PC-9 (cell line): Measurements from ENCODE around the gene SPDYC. TPM values are rescaled to one million over a fixed set of nuclear protein-coding genes. Genes with fewer than 3 reads are reported as not detected.
A peak's percentile ranks its signal among the peaks of the same experiment; 100 is the strongest.

Source experiments
- BruUV-seq: library from RNA; stranded (reverse); fragments of 400-500 nt; replicated peaks from 2 replicates; lab custom pipeline; 2021; lab: Mats Ljungman, UMichigan
- CTCF ChIA-PET: fragments of 300-600 bp; sonication (Branson Sonifier 250); formaldehyde crosslinking; loops from one replicate; lab custom pipeline; 2022; ENCODE audit warnings: antibody characterized with exemption; lab: Charles Lee
- POLR2A ChIA-PET: fragments of 300-600 bp; sonication (Branson Sonifier 250); formaldehyde crosslinking; loops from one replicate; lab custom pipeline; 2022; ENCODE audit warnings: antibody characterized with exemption; ENCODE audit not compliant: unreplicated experiment; lab: Charles Lee
- DNase-seq, 2 experiments: peaks; one replicate each; pipeline versions ENCODE4 v3.0.0 to v3.0.0-alpha.2; 2015 to 2022; ENCODE audit warnings: mixed read lengths in 1 of 2
- H2AFZ ChIP-seq: fragments of 200-600 bp; sonication (generic); 2 replicates; pipeline ENCODE4 v1.8.1; 2017; ENCODE audit warnings: antibody characterized with exemption
- H3F3A ChIP-seq: fragments of 200-600 bp; sonication (generic); 2 replicates; pipeline ENCODE4 v1.8.1; 2017; ENCODE audit warnings: antibody characterized with exemption, mild to moderate bottlenecking, low read depth; ENCODE audit not compliant: insufficient read depth
- H3K27ac ChIP-seq: fragments of 200-600 bp; sonication (generic); 2 replicates; pipeline ENCODE4 v1.6.1; 2016; ENCODE audit warnings: mixed run types
- H3K27me3 ChIP-seq: fragments of 200-600 bp; sonication (generic); 2 replicates; pipeline ENCODE4 v1.6.1; 2016; ENCODE audit warnings: low read depth, mixed run types; ENCODE audit not compliant: insufficient read depth
- H3K36me3 ChIP-seq: fragments of 200-600 bp; sonication (generic); 2 replicates; pipeline ENCODE4 v1.6.1; 2016; ENCODE audit warnings: low read depth, mixed run types
- H3K4me1 ChIP-seq: fragments of 200-600 bp; sonication (generic); replicated peaks from 2 replicates; pipeline ENCODE4 v1.6.1; 2016; ENCODE audit warnings: mixed run types; ENCODE audit not compliant: insufficient read depth
- H3K4me2 ChIP-seq: fragments of 200-600 bp; sonication (generic); 2 replicates; pipeline ENCODE4 v1.6.1; 2017; ENCODE audit warnings: mixed run types
- H3K4me3 ChIP-seq: fragments of 200-600 bp; sonication (generic); 2 replicates; pipeline ENCODE4 v1.6.1; 2016; ENCODE audit warnings: mixed run types
- H3K79me2 ChIP-seq: fragments of 200-600 bp; sonication (generic); 2 replicates; pipeline ENCODE4 v1.6.1; 2017; ENCODE audit warnings: low read depth, mixed run types
- H3K9me2 ChIP-seq: fragments of 200-600 bp; sonication (generic); 2 replicates; pipeline ENCODE4 v1.8.1; 2017; ENCODE audit warnings: mild to moderate bottlenecking; ENCODE audit not compliant: insufficient read depth
- H3K9me3 ChIP-seq: fragments of 200-600 bp; sonication (generic); 2 replicates; pipeline ENCODE4 v1.8.1; 2016; ENCODE audit warnings: low read depth; ENCODE audit not compliant: insufficient read depth
- H4K20me1 ChIP-seq: fragments of 200-600 bp; sonication (generic); 2 replicates; pipeline ENCODE4 v1.8.1; 2017; ENCODE audit not compliant: insufficient read depth
- CTCF ChIP-seq: fragments of 200-600 bp; sonication (generic); conservative IDR thresholded peaks from 2 replicates; pipeline ENCODE4 v1.6.1; 2017; ENCODE audit warnings: mixed run types, antibody characterized with exemption, mild to moderate bottlenecking, moderate library complexity
- EZH2 ChIP-seq: fragments of 200-600 bp; sonication (generic); IDR thresholded peaks from 2 replicates; pipeline ENCODE4 v1.8.0; 2017; ENCODE audit warnings: antibody characterized with exemption, low read depth
- intact Hi-C: fragments of 100-400 bp; cut with micrococcal nuclease; formaldehyde crosslinking; loops from one replicate; pipeline ENCODE4 v1.10.0; 2022; ENCODE audit not compliant: unreplicated experiment
- total RNA-seq: library from RNA; stranded (reverse); gene quantifications from 2 replicates; pipeline ENCODE4 v1.2.3, GENCODE V29; 2021

The SPDYC gene
- total RNA-seq, 1 experiment from 2014 or later: not detected

GRCh38 chr11:65180877-65181568 is 11.0 kb downstream of the SPDYC start:
- BruUV-seq: no TSS peak
- Histone ChIP-seq H3K9me2 (no peaks in the 10 kb centered on the region), H3K27me3 (no peaks in the 10 kb centered on the region), H3K4me3 (peak overlapping the region; percentile 97), H4K20me1 (peaks cover 15% of the 10 kb centered on the region), H3F3A (peaks cover 51% of the 10 kb centered on the region), H3K4me2 (peak overlapping the region; percentile 86), H3K36me3 (peaks cover 16% of the 10 kb centered on the region), H3K27ac (peak overlapping the region; percentile 44), H3K9me3 (no peaks in the 10 kb centered on the region), H2AFZ (peak overlapping the region; percentile 82), H3K4me1 (peaks cover 32% of the 10 kb centered on the region), H3K79me2 (peaks cover 60% of the 10 kb centered on the region)
- DNase-seq: peak; percentile 70 to 84
- ChIA-PET CTCF (interaction anchor here (0.7 to 1.6 kb wide), 4 partner anchors 46 to 81 kb away, joined by 3 to 5 read pairs (median 4); partner anchors contain the start of gene POLA2), POLR2A (interaction anchor here (0.6 to 2.6 kb wide), 5 partner anchors 46 to 136 kb away, joined by 4 to 25 read pairs (median 10); partner anchors contain the start of genes FAU and MRPL49)
- intact Hi-C loops: loop anchor here (1.0 to 5.0 kb wide), 5 partner anchors 28 to 339 kb away; partner anchors contain the start of genes ARL2, CDC42BPG and SNX15
- TF ChIP-seq CTCF (peak; percentile 77), EZH2 (no peak)

GRCh38 chr11:65181569-65182257 is 11.7 kb downstream of the SPDYC start, which contains the start of gene CAPN1:
Gene CAPN1 (plus strand): TSS chr11:65181928. CDS start chr11:65182702, 774 bp downstream.
- Histone ChIP-seq H3K79me2 (peaks cover 67% of the 10 kb centered on the region), H3K27me3 (no peaks in the 10 kb centered on the region), H3K4me1 (peaks cover 32% of the 10 kb centered on the region), H3K27ac (peak within 1 kb of the TSS; percentile 81), H4K20me1 (peaks cover 18% of the 10 kb centered on the region), H3K36me3 (peaks cover 20% of the 10 kb centered on the region), H2AFZ (peak within 1 kb of the TSS; percentile 82), H3K9me2 (no peaks in the 10 kb centered on the region), H3K9me3 (no peaks in the 10 kb centered on the region), H3F3A (peaks cover 51% of the 10 kb centered on the region), H3K4me2 (peak within 1 kb of the TSS; percentile 96), H3K4me3 (peak within 1 kb of the TSS; percentile 97)
- CTCF ChIA-PET: interaction anchor here (0.5 to 1.6 kb wide), 8 partner anchors 17 to 94 kb away, joined by 3 to 10 read pairs (median 4); partner anchors contain the start of genes POLA2 and ZNHIT2
- no peak for TF ChIP-seq EZH2
- no peak for TF ChIP-seq CTCF
- intact Hi-C loops: loop anchor here (1.0 to 5.0 kb wide), 6 partner anchors 28 to 339 kb away; partner anchors contain the start of genes ARL2, ATG2A, CDC42BPG and SNX15
- BruUV-seq: no TSS peak
- POLR2A ChIA-PET: interaction anchor here (0.6 to 2.6 kb wide), 6 partner anchors 47 to 135 kb away, joined by 4 to 25 read pairs (median 8); partner anchors contain the start of genes FAU and MRPL49
- peak; percentile 92 to 96 for DNase-seq
